GM19438 (cell line): Measurements from ENCODE around the gene TNRC6B.
"Not testable (repeated sequence)": the region's sequence is repeated elsewhere in the genome, so short reads cannot be mapped to it uniquely, and the experiment has no call there.

Source experiments
- ATAC-seq: cut with Tn5 transposase; IDR thresholded peaks from one replicate; pipeline ENCODE4 v1.9.1; 2021; ENCODE audit warnings: low read depth; ENCODE audit not compliant: unreplicated experiment

The TNRC6B gene

DNA sequence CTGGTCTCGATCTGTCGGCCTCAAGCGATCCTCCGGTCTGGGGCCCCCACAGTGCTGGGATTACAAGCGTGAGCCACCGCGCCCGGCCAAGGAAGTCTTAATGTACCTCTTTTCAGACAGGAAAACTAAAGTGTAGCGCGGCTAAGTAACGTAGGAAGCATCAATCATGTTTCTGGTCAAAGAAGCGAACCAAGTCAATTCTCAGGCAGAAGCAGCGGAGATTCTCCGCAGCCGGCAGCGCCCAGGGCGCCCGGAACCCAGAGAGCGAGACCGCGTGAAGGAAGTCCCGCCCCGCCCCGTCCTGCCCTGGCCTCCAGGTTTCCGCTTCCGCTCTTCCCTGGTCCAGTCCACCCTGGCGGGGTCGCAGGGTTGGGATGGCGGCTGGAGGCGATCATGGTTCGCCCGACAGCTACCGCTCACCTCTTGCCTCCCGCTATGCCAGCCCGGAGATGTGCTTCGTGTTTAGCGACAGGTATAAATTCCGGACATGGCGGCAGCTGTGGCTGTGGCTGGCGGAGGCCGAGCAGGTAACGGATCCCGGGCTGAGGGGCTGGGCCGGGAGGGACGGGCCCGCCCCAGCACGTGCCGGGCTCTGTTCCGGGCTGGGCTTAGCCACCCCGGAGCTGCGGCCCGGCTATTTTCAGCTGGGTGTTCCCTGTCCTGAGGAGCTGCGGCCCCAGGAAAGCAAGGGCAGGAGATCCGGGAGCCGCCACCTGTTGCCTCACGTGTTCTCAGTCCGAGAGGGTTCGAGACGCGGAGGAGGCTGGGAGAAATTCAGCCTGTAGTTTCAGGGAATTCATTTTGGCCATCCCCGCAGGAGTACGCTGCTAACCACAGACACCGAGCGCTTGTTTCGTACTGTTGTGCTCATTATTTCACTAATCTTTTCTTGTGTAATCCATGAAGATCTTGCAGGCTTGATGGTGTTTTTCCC, 168.7 kb downstream of the TNRC6B start, which contains the start of gene ADSL:
TSS of gene ADSL (plus strand) at position 316 of the 934 bp plus-strand sequence. CDS start at position 375, 59 bp downstream.
- peak; percentile 73 for ATAC-seq

DNA sequence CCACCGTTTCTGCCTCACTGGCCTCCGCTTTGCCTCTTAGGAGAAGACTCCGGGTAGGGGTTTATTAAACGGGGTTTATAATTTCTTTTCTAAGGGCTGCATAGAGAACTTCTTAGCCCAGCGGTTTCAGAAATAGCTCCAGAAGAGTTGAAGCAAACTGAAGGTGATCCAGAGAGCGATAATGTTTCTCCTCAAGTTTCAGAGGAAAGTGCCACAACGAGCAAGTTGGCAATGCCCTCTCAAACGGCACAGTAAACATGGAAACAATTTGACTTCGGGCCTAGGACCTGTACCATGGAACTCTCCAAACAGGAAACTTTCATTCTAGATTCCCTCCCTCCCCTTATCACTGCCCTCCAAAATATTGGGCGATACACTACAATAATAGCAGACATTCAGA, 169.6 kb downstream of the TNRC6B start:
- no peak for ATAC-seq

DNA sequence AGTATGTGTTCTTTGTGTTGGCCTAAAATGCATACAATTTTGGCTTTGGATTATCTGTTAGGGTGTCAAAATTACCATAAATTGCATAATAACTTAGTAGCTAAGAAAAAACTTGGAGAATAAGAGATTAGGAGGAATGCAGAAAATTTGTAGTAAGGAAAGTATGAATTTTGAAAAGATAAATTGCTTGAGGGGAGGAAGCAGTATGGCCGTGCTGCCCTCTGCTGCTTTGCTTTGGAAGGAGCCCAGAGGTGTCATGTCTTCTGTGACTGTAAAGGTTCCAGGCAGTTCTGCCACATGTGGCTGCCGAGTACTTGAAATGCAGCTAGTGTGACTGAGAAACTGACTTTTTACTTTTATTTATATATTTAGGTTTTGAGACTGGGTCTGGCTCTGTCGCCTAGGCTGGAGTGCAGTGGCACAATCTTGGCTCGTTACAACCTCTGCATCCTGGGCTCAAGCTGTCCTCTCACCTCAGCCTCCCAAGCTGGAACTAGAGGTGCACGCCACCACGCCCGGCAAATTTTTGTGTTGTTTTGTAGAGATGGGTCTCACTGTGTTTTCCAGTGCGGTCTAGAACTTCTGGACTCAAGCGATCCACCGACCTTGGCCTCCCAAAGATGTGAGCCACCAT, 170.4 kb downstream of the TNRC6B start:
- ATAC-seq: no peak

DNA sequence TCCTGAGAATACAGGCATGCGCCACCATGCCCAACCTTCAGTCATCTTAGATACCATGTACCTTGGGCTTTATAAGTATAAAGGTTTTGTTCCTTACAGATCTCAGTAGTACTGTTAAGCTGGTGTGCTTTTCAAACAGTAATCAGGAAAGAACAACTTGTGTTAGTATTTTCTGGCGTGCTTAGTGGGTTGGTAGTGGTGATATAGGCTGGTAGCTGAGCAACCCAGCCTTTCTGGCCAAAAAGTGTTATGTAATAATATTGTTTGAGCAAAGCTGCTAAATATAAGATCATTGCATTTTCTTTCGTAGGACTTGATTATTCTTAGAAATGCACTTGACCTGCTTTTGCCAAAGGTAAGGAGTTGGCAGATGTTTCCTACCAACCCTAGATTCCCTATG, 175.0 kb downstream of the TNRC6B start:
- no peak for ATAC-seq

DNA sequence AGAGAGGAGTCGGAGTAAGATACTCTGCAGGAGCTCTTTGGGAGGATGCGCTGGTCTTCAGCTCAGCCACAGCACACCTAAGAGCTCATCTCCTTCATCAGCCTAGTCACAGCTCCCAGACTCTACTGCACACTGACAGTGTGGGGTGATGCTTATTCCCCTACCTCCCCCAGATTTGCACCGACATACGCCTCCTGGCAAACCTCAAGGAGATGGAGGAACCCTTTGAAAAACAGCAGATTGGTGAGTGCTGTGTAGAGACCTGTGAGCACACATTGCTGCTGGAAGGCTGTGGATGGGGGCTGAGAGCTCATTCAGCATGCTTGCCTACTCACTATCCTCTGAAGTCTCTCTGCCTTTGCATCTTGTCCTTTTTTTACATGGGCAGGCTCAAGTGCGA, 183.4 kb downstream of the TNRC6B start:
- ATAC-seq: no peak

DNA sequence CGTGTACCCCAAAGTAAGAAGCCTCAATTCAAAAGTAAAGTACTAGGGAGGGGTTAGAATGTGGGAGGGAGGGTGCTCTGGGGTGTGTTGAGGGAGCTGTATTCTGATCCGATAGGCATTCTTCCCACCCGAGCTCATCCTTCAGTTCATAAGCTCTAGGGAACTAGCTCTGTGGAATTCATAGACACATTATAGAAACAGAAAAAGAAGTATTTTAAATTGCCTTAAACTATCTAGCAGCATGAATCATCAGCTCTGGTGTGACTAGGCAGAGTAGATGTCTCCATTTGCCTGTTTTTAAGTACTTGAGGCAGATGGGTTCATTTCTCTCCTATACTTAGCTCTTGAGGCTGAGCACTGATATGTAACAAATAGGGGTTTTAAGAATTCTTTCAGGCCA, 185.3 kb downstream of the TNRC6B start:
- no peak for ATAC-seq

DNA sequence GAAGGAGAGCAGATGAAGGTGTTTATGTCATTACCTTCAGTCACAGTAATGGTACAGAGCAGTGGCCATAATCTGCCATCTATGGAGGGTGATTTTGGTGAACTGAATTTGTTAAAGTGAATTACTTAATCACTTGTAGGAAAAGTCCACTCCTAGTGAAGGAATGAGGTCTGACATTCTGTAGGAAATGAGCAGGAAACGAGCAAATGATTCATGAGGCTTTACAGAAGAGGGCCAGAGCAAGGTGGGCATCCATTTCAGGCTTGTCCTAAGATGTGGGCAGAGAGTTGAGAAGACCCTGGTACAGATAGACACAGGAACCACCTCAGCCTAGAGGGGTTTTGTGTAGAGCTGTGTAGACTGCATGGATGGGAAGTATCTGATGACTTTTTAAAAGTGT, 186.7 kb downstream of the TNRC6B start:
- ATAC-seq: no peak

DNA sequence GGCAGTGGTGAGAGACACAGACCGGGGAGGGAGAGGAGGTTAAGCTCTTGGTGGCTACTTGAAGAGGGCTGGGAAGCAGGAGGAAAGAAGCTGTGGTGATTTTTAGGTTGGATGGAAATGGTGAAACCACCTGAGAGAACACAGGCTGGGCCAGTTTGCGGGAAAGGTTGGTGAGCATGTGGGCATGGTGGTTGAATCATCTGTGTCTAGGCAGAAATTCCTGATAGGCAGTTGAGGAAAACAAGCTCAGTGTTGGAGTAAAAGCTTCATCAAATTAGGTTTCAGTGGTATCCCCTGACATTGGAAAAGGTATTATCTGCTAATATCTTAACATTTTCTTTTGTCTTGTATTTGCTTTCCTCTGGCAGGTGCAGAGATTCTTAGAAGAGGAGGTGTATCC, 188.3 kb downstream of the TNRC6B start:
- ATAC-seq: no peak

DNA sequence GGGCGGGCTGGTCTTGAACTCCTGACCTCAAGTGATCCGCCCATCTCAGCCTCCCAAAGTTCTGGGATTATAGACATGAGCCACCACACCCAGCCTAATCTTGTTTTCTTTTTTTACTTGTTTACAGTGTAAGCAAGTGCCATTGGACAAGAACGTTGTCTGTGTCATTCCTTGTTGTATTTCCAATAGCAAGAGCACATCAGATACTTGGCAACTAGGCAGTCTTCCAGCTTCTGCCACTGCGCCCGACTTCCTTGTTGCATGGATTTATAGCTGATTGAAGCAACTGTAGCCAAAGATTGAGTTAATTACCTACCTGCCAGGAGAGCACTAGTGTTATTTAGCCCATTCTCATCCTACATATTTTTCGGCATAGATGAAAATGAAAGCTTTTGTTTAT, 189.6 kb downstream of the TNRC6B start:
- ATAC-seq: no peak

DNA sequence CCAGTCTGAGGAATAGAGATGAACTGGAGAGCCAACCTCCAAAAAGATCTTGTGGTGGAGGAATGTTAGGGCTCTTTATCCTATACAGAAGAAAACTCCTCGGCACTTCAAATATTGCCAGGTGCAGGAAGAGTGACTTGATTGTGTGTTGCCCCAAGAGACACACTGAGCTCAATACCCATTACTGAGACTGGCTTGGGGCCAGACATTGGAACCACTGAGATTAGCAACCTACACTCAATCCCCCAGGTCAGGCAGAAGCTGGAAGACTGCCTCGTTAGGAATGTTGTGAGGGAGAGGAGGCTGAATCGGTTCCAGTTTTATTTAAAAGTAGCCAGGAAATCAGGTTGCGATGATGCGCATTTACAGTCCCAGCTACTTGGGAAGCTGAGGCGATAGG, 190.3 kb downstream of the TNRC6B start:
- ATAC-seq: no peak

DNA sequence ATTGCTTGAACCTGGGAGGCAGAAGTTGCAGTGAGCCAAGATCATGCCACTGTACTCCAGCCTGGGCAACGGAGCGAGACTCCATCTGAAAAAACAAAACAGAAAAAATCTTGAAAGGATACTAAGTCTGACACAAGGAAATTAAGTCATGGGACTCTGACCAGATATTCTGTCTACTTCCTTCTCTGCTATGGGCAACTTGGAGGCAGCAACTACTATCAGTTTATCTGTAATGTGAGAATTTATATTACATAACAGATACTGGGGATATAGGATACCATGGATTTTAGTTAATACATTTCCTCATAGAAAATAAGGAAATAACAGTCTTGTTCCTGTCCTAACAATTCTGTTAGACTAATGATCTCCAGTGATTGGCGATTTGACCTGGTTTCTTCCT, 191.1 kb downstream of the TNRC6B start:
- ATAC-seq: no peak

DNA sequence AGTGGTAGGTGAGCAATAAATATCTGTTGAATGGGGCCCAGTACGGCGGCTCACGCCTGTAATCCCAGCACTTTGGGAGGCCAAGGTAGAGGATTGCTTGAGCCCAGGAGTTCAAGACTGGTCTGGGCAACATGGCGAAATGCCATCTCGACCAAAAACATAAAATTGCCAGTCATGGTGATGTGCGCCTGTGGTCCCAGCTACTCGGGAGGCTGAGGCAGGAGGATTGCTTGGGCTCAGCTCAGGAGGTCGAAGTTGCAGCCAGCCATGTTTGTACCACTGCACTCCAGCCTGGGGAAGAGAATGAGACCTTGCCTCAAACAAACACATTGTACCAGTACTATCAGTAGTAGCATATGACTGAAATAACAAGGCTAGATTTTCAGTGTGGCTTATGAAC, 196.8 kb downstream of the TNRC6B start:
- no peak for ATAC-seq

DNA sequence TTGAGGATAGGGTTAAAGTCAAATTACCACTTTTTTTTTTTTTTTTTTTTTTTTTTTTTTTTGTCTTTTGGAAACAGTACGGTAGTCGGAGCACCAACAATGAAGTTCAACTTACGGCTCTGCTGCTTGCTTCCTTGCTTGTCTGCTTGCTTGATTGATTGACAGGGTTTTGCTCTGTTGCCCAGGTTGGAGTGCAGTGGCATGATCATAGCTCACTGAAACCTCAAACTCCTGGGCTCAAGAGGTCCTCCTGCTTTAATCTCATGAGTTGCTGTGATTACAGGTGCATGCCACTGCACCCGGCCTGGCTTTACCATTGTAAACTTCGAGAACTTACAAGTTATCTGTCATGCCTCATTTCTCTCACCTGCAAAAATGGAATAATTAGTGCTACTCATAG, 198.4 kb downstream of the TNRC6B start:
- no peak for ATAC-seq

DNA sequence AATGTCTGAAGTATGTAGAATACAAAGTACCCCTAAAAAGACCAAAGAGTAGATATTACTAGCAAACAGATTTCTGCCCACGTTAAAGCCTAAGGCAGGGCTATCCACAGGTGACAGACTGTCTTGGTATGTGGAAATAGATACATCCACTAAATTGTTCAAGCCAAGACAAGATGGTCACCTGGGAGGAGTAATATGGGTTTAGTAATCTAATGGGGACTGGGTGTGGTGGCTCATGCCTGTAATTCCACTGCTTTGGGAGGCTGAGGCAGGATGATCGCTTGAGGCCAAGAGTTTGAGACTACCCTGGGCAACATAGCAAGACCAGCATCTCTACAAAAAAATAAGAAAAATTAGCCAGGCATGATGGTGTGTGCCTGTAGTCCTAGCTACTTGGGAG, 200.2 kb downstream of the TNRC6B start:
- no peak for ATAC-seq

DNA sequence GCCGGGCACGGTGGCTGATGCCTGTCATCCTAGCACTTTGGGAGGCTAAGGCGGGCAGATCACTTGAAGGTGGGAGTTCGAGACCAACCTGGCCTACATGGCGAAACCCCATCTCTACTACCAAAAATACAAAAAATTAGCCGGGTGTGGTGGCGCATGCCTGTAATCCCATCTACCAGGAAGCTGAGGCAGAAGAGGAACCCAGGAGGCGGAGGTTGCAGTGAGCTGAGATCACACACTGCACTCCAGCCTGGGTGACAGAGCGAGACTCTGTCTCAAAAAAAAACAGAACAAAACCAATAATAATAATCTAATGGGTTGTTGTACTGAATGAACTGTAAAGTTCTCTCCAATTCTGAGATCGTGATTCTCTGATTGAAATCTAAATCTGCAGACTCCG, 200.7 kb downstream of the TNRC6B start:
- ATAC-seq: not testable (repeated sequence)

DNA sequence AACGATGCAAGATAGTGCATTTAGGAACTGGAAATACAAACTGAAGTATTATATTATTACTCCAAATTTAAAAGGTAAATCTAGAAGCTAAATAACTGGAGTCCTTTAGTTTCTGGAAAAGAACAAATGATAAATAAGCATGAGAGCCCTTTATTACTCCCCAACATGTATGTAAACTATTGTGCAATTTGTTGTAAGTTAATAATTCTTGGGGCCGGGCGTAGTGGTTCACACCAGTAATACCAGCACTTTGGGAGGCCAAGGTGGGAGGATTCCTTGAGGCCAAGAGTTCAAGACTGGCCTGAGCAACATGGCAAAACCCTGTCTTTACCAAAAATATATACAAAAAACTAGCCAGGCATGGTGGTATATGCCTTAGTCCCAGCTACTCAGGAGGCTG, 203.7 kb downstream of the TNRC6B start:
- no peak for ATAC-seq

DNA sequence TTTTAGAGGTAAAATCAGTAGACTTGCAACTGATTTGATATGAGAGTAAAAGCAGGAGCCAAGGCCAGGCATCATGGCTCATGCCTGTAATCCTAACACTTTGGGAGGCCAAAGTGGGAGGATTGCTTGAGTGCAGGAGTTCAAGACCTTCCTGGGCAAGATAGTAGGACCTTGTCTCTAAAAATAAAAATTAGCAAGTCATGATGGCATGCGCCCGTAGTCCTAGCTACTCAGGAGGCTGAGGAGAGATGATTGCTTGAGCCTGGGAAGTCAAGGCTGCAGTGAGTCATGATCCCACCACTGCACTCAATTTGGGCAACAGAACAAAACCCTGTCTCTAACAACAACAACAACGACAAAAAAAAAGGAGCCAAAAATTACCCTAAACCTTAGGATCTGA, 206.2 kb downstream of the TNRC6B start:
- ATAC-seq: no peak

DNA sequence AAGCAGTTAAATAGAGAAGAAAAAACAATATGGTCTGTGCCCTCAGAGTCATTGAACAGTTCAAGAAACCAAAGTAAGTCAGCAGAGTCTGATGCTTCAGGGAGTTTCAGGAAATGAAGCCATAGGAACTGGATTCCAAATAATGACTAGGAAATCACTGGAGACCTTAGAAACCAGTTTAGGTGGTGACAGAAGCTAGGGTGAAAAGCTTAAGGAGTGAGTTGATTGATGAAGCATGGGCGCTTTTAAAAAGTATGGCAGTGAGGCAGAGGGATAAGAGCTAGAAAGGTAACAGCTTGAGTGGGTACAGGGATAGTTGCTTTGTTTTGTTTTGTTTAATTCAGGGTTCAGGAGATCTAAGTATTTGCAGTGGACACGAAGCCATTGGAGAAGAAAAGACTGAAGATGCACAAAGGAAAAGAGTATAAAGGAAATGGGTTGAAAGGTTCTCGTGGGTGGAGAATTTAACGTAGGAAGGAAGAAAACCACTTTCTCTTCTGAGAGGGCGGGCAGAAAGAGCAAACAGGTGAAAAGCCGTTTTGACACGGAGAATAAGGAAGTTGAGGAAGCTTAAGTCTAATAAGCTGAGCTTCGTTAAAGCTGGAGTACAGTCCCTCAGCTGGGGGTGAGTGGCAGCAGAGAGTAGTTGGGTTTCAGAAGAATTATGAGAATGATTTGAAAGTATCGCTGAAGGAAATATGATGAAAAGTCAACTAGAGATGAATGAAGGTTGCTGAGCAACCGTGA, 207.5 kb downstream of the TNRC6B start:
- ATAC-seq: no peak
